ENCODE data around the gene SNX3.
"Not testable (repeated sequence)": the region's sequence is repeated elsewhere in the genome, so short reads cannot be mapped to it uniquely, and the experiment has no call there.

- TF ChIP-seq ELK4 (IDR thresholded peaks at IDR 0.05; ENCODE audit: borderline replicate concordance, low read depth, low read length); CTCF (tag by site-specific recombination; IDR thresholded peaks at IDR 0.05); ZBTB7A (tag by site-specific recombination; IDR thresholded peaks at IDR 0.05; ENCODE audit: low read depth); ZBTB8A (tag by site-specific recombination; IDR thresholded peaks at IDR 0.05); ZFP69B (tag by site-specific recombination; IDR thresholded peaks at IDR 0.05); GLI2 (tag by site-specific recombination; IDR thresholded peaks at IDR 0.05; ENCODE audit: borderline replicate concordance, low read depth); ZNF423 (tag by site-specific recombination; IDR thresholded peaks at IDR 0.05); ZNF629 (tag by site-specific recombination; IDR thresholded peaks at IDR 0.05); ZNF530 (tag by site-specific recombination; IDR thresholded peaks at IDR 0.05; ENCODE audit: low read depth); ZNF184 (tag by site-specific recombination; IDR thresholded peaks at IDR 0.05): not testable (repeated sequence)
Measured at GRCh38 chr6:108292561-108292960, 31.7 kb upstream of the SNX3 start.

Data from HEK293 (cell line).